H9 (cell line): ENCODE results near the gene CSNK1E. TPM values are rescaled to one million over a fixed set of nuclear protein-coding genes. Genes with fewer than 3 reads are reported as not detected.

Experiments
- DNase-seq: peaks from one replicate; pipeline ENCODE4 v3.0.0-alpha.2; 2017
- H2AFZ ChIP-seq: one replicate; pipeline ENCODE4 v1.6.1; 2013; ENCODE audit warnings: mild to moderate bottlenecking, low read length, control low read depth, moderate library complexity
- H2AK5ac ChIP-seq: 2 replicates; pipeline ENCODE4 v1.6.1; 2013; ENCODE audit warnings: low read length, control low read depth, mixed read lengths; ENCODE audit not compliant: insufficient read length
- H2BK120ac ChIP-seq: one replicate; pipeline ENCODE4 v1.6.1; 2013; ENCODE audit warnings: low read depth, mild to moderate bottlenecking, low read length, control low read depth, inconsistent platforms; ENCODE audit not compliant: poor library complexity, severe bottlenecking
- H2BK12ac ChIP-seq: 2 replicates; pipeline ENCODE4 v1.6.1; 2013; ENCODE audit warnings: low read length, control low read depth, mixed read lengths, low read depth; ENCODE audit not compliant: insufficient read length
- H2BK15ac ChIP-seq: 2 replicates; pipeline ENCODE4 v1.6.1; 2013; ENCODE audit warnings: low read depth, low read length, control low read depth
- H2BK20ac ChIP-seq: one replicate; pipeline ENCODE4 v1.6.1; 2013; ENCODE audit warnings: low read depth, mild to moderate bottlenecking, low read length, control low read depth, inconsistent platforms; ENCODE audit not compliant: poor library complexity, severe bottlenecking
- H2BK5ac ChIP-seq: 2 replicates; pipeline ENCODE4 v1.6.1; 2013; ENCODE audit warnings: low read length, control low read depth, mixed read lengths; ENCODE audit not compliant: insufficient read length
- H3K14ac ChIP-seq: 2 replicates; pipeline ENCODE4 v1.6.1; 2013; ENCODE audit warnings: low read length, control low read depth; ENCODE audit not compliant: insufficient read depth
- H3K18ac ChIP-seq: 2 replicates; pipeline ENCODE4 v1.6.1; 2013; ENCODE audit warnings: low read depth, mild to moderate bottlenecking, mixed read lengths, low read length, control low read depth; ENCODE audit not compliant: insufficient read length
- H3K23ac ChIP-seq: 2 replicates; pipeline ENCODE4 v1.6.1; 2013; ENCODE audit warnings: low read length, control low read depth, mixed read lengths, low read depth; ENCODE audit not compliant: insufficient read length
- H3K23me2 ChIP-seq: 2 replicates; pipeline ENCODE4 v1.6.1; 2013; ENCODE audit warnings: low read depth, mild to moderate bottlenecking, mixed read lengths, low read length, control low read depth; ENCODE audit not compliant: insufficient read length, poor library complexity, severe bottlenecking
- H3K27ac ChIP-seq: 2 replicates; pipeline ENCODE4 v1.5.1; 2013; ENCODE audit warnings: low read length, control low read depth, mixed read lengths, low read depth; ENCODE audit not compliant: insufficient read length
- H3K27me3 ChIP-seq: 2 replicates; pipeline ENCODE4 v1.6.1; 2013; ENCODE audit warnings: low read length, control low read depth, inconsistent platforms; ENCODE audit not compliant: insufficient read depth
- H3K4ac ChIP-seq: 2 replicates; pipeline ENCODE4 v1.6.1; 2013; ENCODE audit warnings: low read depth, mild to moderate bottlenecking, control low read depth, inconsistent platforms, low read length, moderate library complexity
- H3K4me1 ChIP-seq: 2 replicates; pipeline ENCODE4 v1.6.1; 2013; ENCODE audit warnings: low read length, control low read depth, inconsistent platforms; ENCODE audit not compliant: insufficient read depth
- H3K4me2 ChIP-seq: 2 replicates; pipeline ENCODE4 v1.6.1; 2013; ENCODE audit warnings: low read length, control low read depth, mixed read lengths; ENCODE audit not compliant: insufficient read length, insufficient read depth
- H3K56ac ChIP-seq: 2 replicates; pipeline ENCODE4 v1.6.1; 2013; ENCODE audit warnings: low read depth, mild to moderate bottlenecking, mixed read lengths, low read length, control low read depth; ENCODE audit not compliant: insufficient read length
- H3K79me1 ChIP-seq: 2 replicates; pipeline ENCODE4 v1.6.1; 2013; ENCODE audit warnings: low read depth, mild to moderate bottlenecking, moderate library complexity, low read length, control low read depth, inconsistent platforms; ENCODE audit not compliant: insufficient read depth, poor library complexity, severe bottlenecking
- H3K79me2 ChIP-seq: 2 replicates; pipeline ENCODE4 v1.6.1; 2013; ENCODE audit warnings: low read length, control low read depth, inconsistent platforms; ENCODE audit not compliant: insufficient read depth
- H3K9ac ChIP-seq: 2 replicates; pipeline ENCODE4 v1.6.1; 2013; ENCODE audit warnings: low read length, control low read depth, mixed read lengths; ENCODE audit not compliant: insufficient read length; ENCODE audit errors: extremely low read depth
- H3K9me3 ChIP-seq: one replicate; pipeline ENCODE4 v1.6.1; 2013; ENCODE audit warnings: low read depth, low read length, inconsistent platforms; ENCODE audit not compliant: control insufficient read depth
- H3T11ph ChIP-seq: one replicate; pipeline ENCODE4 v1.6.1; 2013; ENCODE audit warnings: mild to moderate bottlenecking, low read length, control low read depth, inconsistent platforms
- H4K20me1 ChIP-seq: one replicate; pipeline ENCODE4 v1.6.1; 2013; ENCODE audit not compliant: control insufficient read depth, insufficient read length, insufficient read depth
- H4K5ac ChIP-seq: 2 replicates; pipeline ENCODE4 v1.6.1; 2013; ENCODE audit warnings: low read depth, mild to moderate bottlenecking, mixed read lengths, low read length, control low read depth; ENCODE audit not compliant: insufficient read length
- H4K8ac ChIP-seq: replicated peaks from 2 replicates; pipeline ENCODE4 v1.6.1; 2013; ENCODE audit warnings: low read length, control low read depth, mixed read lengths, low read depth; ENCODE audit not compliant: insufficient read length
- H4K91ac ChIP-seq: 2 replicates; pipeline ENCODE4 v1.6.1; 2013; ENCODE audit warnings: low read depth, mild to moderate bottlenecking, moderate library complexity, mixed read lengths, low read length, control low read depth; ENCODE audit not compliant: insufficient read length
- H3K27ac Mint-ChIP-seq, 3 experiments: 2 replicates in 2 of 3; 3 replicates in 1 of 3; pipeline ENCODE4 v1.8.0; 2020 to 2021; ENCODE audit warnings: mixed read lengths in 3 of 3, mild to moderate bottlenecking in 1 of 3, moderate library complexity in 1 of 3
- H3K27me3 Mint-ChIP-seq: 2 replicates; pipeline ENCODE4 v1.8.0; 2021; ENCODE audit warnings: low read depth, mild to moderate bottlenecking, moderate library complexity, mixed read lengths
- H3K36me3 Mint-ChIP-seq, 3 experiments: 2 replicates in 2 of 3; 3 replicates in 1 of 3; pipeline ENCODE4 v1.8.0; 2020 to 2021; ENCODE audit warnings: low read depth in 3 of 3, mixed read lengths in 3 of 3; ENCODE audit not compliant: insufficient read depth in 1 of 3
- H3K4me1 Mint-ChIP-seq, 2 experiments: 2 replicates each; pipeline ENCODE4 v1.8.0; 2020; ENCODE audit warnings: mixed read lengths in 2 of 2
- H3K4me3 Mint-ChIP-seq, 2 experiments: 2 replicates in 1 of 2; 3 replicates in 1 of 2; pipeline ENCODE4 v1.8.0; 2020 to 2021; ENCODE audit warnings: mild to moderate bottlenecking in 2 of 2, mixed read lengths in 2 of 2, moderate library complexity in 1 of 2
- H3K9me3 Mint-ChIP-seq, 2 experiments: 2 replicates in 1 of 2; 3 replicates in 1 of 2; pipeline ENCODE4 v1.8.0; 2020; ENCODE audit warnings: mild to moderate bottlenecking in 2 of 2, mixed read lengths in 2 of 2, moderate library complexity in 1 of 2
- CTCF ChIP-seq: fragments of 200-600 bp; sonication (generic); conservative IDR thresholded peaks from 3 replicates; pipeline ENCODE4 v1.8.0; 2021; ENCODE audit warnings: antibody characterized with exemption, mild to moderate bottlenecking
- WGBS: extraction: QIAGEN DNeasy Blood & Tissue Kit; methylation state at CpG from one replicate; pipeline ENCODE4 v1.1.7; 2013; ENCODE audit warnings: missing lambda C conversion rate, low lambda C conversion rate, mixed read lengths; ENCODE audit not compliant: insufficient read length; ENCODE audit errors: extremely low coverage; 5-methylcytosine and 5-hydroxymethylcytosine counted together
- total RNA-seq: library from RNA; stranded (reverse); gene quantifications from 2 replicates; pipeline ENCODE4 v1.2.1, GENCODE V29; 2021

Gene CSNK1E
- total RNA-seq, 1 experiment from 2014 or later = 236 TPM

DNA sequence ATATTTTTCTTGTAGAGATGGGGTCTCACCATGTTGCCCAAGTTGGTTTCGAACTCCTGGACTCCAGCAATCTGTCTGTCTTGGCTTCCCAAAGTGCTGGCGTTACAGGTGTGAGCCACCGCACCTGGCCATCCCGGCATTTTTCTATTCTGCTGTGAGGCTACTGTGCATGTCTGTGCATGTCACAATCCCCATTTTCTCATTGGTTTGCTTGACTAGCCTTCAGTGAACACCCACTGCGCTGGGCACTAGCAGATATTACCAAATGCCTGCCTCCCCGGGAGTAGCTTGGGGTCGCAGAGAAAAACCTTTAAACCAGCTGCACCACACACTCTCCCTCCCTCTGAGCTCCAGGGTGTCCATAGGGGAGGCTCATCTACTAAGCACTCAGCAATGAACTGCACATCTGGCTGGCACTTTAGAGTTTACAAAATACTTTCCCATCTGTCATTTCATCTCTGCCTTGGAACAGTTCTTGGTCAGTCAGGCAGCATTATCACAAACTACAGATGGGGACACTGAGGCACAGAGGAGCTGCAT lies 4.9 kb downstream of the CSNK1E start:
- Histone ChIP-seq H2BK20ac (no peak overlapping the region), H3K4ac (no peak overlapping the region), H3K27me3 (no peaks in the 10 kb centered on the region), H3T11ph (no peak overlapping the region), H3K14ac (no peak overlapping the region), H4K20me1 (no peaks in the 10 kb centered on the region), H4K8ac (no peak overlapping the region), H3K23ac (no peak overlapping the region), H2BK15ac (no peak overlapping the region), H2BK5ac (no peak overlapping the region), H4K91ac (no peak overlapping the region), H3K27ac (no peak overlapping the region), H4K5ac (no peak overlapping the region), H3K23me2 (peaks cover 13% of the 10 kb centered on the region), H3K79me2 (peaks cover 82% of the 10 kb centered on the region; the same call in 1 of the 2 replicates), H3K79me1 (no peaks in the 10 kb centered on the region), H3K9ac (no peak overlapping the region), H2BK12ac (no peak overlapping the region), H3K4me2 (no peak overlapping the region), H3K56ac (no peak overlapping the region), H3K9me3 (no peaks in the 10 kb centered on the region), H2AFZ (no peak overlapping the region), H3K4me1 (peaks cover 3% of the 10 kb centered on the region; the same call in 1 of the 2 replicates), H3K18ac (no peak overlapping the region), H2BK120ac (no peak overlapping the region), H2AK5ac (no peak overlapping the region)
- no peaks in the 10 kb centered on the region; a peak in 1 of 5 replicates for H3K9me3 Mint-ChIP-seq
- H3K27me3 Mint-ChIP-seq = no peaks in the 10 kb centered on the region
- peak overlapping the region in 1 of 3 experiments; percentile 94; a peak in 2 of 7 replicates for H3K27ac Mint-ChIP-seq
- peaks cover 65 to 74% of the 10 kb centered on the region in 2 experiments for H3K4me1 Mint-ChIP-seq
- H3K36me3 Mint-ChIP-seq = peaks cover 29 to 78% (median 64%) of the 10 kb centered on the region in 3 experiments; a peak in 6 of 7 replicates
- DNase-seq = no peak
- no peak overlapping the region for H3K4me3 Mint-ChIP-seq
- WGBS = no CpG with 5 or more reads among the region's 7 CpGs
- TF ChIP-seq CTCF = no peak
